ENCODE measurements around the gene SYTL3.
"Not testable (repeated sequence)": the region's sequence is repeated elsewhere in the genome, so short reads cannot be mapped to it uniquely, and the experiment has no call there.

The SYTL3 gene, protein sequence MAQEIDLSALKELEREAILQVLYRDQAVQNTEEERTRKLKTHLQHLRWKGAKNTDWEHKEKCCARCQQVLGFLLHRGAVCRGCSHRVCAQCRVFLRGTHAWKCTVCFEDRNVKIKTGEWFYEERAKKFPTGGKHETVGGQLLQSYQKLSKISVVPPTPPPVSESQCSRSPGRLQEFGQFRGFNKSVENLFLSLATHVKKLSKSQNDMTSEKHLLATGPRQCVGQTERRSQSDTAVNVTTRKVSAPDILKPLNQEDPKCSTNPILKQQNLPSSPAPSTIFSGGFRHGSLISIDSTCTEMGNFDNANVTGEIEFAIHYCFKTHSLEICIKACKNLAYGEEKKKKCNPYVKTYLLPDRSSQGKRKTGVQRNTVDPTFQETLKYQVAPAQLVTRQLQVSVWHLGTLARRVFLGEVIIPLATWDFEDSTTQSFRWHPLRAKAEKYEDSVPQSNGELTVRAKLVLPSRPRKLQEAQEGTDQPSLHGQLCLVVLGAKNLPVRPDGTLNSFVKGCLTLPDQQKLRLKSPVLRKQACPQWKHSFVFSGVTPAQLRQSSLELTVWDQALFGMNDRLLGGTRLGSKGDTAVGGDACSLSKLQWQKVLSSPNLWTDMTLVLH

DNA sequence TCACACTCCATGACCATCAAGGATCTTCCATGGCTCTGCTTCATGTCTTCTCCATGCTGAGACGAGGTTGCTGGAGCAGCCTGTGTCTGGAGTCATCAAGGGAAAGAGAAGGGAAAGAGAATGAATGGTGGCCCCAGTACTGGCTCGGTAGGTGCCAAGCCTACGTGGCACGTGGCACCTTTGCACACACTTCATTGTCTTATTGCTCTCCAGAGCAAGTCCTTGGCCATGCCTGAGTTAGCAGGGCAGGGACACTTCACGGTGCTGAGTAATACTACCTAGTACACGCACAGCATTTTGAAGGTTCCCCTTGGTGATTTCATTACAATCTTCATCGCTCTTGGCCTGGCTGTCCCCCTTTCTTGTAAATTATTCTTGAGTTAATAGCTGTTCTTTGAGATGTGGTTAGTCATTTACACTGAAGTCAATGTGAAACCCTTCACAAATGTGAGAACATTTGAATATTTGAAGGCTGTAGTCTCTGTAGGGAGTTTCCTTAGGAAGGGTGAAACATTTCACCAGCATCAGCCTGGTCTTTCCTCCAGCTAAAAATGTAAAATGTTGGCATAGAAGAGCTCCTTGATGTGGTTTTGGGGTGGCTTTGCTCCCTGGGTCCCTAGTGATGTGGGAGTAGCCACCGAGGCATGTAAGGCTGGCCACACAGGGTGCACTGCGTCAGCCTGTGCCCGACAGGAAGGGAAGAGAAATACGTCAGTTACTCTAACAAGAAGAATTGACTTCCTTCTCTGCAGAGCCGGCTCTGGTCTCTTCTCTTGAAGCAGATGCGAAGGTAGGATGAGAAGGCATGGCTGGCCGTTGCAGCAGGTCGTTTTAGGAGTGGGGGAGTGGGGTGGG is at the start of gene SYTL3:
TSS of gene SYTL3 (plus strand) at position 766 of the 855 bp plus-strand sequence. CDS start 13,215 bp downstream, outside the sequence.
- DNase-seq = peak in 3 of 4 experiments; percentile 27 to 49 (median 28)

- no peak for DNase-seq
Measured at GRCh38 chr6:158603261-158604047, 46.4 kb upstream of the SYTL3 start.

GRCh38 chr6:158604048-158604406 is 45.8 kb upstream of the SYTL3 start:
- no peak for DNase-seq

- peak in 3 of 4 experiments; percentile 8 to 28 (median 19) for DNase-seq
Measured at GRCh38 chr6:158605266-158605878, 44.5 kb upstream of the SYTL3 start.

DNA sequence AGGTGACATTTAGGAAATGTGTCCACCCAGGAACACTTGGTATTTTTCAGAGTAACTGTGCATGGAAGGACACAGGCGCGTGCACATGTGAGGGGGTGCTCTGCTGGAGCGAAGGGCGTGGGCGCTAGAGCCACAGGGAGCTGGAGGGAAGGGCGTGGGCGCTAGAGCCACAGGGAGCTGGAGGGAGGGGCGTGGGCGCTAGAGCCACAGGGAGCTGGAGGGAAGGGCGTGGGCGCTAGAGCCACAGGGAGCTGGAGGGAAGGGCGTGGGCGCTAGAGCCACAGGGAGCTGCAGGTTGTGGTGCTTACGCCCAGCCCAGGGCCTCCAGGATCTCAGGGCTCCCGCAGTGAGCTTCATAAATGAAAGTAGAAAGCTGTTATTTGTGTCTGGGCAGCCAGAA is 43.8 kb upstream of the SYTL3 start:
- not testable (repeated sequence) for DNase-seq

DNA sequence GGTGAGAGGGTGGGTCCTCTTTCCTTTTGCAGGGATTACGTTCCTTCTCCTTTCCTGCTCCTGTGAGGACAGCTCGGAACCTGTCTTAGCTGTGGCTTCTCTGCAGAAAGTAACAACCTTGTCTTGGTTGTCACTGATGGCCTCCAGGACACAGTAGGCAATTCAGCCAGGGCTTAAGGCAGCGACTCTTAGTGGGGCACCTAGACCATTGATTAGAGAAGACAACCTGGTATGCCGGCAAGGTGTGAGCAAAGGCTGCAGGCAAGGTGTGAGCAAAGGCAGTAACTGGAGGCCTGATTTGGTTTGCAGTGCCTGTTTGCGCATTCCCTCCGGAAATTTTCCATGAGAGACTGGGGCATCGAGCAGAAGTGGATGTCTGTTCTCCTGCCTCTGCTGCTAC is 42.9 kb upstream of the SYTL3 start:
- no peak for DNase-seq

DNA sequence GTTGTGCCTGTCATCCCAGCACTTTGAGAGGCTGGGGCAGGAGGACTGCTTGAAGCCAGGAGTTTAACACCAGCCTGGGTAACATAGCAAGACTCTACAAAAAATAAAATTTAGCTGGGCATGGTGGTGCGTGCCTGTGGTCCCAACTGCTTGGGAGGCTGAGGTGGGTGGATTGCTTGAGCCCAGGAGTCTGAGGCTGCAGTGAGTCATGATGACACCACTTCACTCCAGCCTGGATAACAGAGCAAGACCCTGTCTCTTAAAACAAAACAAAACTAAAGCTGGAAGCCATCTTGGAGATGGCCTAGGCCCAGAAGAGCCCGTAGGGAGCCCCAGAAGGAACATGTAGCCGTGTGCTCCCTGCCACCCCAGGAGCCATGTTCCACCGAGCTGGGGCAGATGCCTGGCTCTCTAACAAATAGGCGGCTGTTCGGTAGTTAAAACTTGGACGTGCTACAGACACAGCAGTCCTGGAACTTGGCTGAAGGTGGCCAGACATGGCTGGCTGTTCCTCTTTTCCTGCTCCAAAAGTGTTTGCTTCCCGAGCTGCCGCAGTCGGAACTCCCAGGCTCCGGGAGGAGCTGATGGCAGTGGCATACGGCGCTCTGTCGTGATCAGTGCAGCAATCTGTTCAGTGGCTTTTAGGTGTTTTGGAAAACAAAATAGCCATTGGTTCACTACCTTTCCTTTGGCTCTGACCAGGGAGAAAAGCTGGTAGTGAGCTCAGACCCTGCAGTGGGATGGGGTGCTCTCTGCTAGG is 42.3 kb upstream of the SYTL3 start:
- DNase-seq = no peak

DNA sequence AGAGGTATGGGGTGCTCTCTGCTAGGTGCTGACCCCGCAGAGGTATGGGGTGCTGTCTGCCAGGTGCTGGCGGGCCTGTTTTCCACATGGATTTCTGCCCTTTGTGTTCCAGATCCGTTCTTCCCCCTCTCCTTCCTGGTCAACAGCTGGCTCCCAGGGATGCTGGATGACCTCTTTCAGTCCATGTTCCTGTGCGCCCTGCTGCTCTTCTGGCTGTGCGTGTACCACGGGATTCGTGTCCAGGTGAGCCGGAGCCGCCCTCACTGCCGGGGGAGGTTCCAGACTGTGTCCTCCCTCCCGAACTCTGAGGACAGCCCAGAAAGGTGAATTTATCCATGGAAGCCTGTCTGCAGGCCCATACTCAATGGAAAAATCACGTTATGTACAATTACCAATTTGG is 41.6 kb upstream of the SYTL3 start:
- DNase-seq = no peak

DNA sequence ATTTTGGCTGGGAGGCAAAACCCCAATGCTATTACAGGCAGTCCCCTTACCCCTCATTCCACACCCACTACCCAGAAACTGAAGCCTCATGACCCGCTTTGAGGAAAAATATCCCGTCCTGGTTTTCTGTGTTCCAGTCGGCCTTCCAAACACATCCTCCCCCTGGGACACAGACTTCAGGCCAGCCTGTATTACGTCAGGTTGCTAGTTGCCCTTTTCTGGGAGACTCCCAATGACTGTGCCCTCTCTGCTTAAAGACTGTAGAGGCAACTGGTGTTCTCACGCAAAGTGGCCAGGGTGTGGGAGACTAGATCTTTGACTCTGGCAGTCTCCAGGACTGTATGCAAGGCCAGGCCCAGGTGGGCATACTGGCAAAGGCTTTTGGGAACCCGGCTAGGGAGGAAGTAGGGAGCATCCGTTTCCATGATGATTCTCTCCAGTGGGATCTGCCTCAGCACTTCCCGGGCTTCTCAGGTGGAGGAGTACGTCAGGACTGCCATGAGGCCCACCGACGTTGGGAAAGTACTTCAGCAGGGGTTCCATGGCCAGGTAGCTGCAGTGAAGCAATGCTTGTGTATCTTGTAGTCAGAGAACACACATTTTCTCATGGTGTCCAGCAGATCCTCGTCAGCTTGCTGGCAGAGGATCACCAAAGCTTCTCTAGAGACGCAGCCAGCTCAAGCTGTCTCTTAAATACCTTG is 40.2 kb upstream of the SYTL3 start:
- DNase-seq = no peak

- DNase-seq = no peak
Measured at GRCh38 chr6:158610319-158610968, 39.4 kb upstream of the SYTL3 start.

GRCh38 chr6:158611039-158611438 is 38.8 kb upstream of the SYTL3 start:
- no peak for DNase-seq

DNA sequence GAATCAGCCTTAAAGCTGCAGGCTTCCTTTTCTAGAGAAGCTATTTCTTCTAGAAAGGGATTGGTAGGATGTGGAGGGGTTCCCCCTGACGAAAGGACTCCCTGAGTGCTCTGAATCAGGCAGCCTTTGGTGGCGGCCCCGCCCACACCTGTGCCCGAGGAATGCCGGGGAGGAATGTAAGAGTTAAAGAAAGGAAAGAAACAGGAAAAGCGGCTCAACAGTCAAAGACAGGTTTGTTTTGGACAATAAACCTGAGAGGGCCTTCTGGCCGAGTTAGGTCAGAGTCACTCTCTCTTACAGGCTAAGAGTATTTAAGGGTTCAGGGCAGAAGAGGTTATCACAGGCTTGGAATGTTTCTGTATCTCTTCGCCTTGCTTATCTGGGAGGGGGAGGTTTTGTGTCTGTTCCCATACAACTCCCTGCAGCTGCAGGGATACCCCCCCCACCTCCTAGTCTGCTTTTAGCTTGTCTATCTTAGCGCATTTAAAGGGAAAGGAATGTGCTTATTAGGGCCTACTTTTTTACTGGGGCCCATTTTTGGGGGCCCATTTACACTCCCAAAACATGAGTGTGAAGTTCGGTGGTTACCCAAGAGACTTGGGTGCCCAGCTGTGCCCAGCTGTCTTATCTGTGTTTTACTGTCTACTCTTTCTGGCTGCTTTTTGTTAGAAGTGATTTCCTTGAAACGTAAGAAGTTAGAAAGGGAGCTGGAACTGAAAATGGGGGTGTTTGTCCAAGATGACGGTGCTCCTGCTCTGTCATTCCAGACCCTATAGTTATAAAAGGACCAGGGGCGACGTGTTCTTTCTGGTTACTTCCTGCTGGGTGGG is 38.1 kb upstream of the SYTL3 start:
- DNase-seq = no peak

- DNase-seq = not testable (repeated sequence)
Measured at GRCh38 chr6:158614606-158615005, 35.2 kb upstream of the SYTL3 start.

- not testable (repeated sequence) for DNase-seq
Measured at GRCh38 chr6:158618289-158618688, 31.6 kb upstream of the SYTL3 start.

DNA sequence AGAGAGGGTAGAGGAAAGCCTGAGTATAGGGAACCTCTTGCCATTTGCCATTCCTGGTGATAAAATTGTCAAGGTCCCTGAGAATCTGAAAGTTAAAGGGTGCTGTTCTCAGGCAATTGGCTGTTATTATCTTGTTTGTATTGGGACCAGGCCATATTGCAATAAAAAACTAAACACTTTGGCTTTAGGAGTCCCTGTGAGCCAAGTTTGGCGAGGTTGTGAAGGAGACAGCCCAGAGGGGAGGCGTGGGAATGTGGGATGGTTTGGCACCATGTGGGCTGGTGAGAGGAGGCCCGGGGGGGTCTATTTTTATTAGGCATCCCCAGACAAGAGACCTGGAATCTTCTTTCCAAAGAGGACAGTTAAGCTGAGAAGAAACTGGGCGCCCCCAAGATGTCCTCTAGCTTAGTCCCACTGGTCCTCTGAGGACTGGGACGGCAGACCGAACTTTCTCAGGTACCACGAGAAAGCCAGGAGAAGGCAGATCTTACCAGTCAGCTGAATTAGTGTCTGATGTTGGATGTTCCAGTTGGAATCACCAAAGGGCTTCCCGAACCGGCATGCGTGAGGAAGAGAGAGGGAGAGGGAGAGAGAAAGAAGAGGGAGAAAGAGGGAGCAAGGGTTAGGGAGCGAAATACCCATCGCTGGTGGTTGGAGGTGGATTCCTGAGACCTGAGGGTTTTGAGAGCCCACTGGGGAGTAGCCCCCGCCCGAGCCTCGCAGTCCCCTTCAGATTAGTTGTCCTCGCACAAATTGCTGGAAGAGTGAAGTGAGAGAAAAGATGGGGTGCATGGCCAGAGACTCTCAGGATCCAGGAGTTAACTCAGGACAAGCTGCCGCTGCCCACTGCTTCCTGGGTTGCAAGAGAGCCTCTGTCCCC is 29.7 kb upstream of the SYTL3 start:
- DNase-seq = no peak

- no peak for DNase-seq
Measured at GRCh38 chr6:158620963-158621693, 28.7 kb upstream of the SYTL3 start.
